Breast epithelium (tissue), 3 donors: Measurements from ENCODE around the gene NME9.

ENCODE experiments used
- POLR2AphosphoS5 ChIP-seq, 3 donors: sonication (generic); formaldehyde crosslinking; IDR thresholded peaks; one replicate each; pipeline ENCODE4 v1.6.1; 2017; ENCODE audit warnings: antibody characterized with exemption in 3 of 3
- TF ChIP-seq, protein P1 (sequence below), 3 donors: fragments of 450-650 bp; IDR thresholded peaks; one replicate each; pipeline ENCODE4 v1.5.1; 2016 to 2017; ENCODE audit warnings: antibody characterized with exemption in 3 of 3, mild to moderate bottlenecking in 3 of 3, moderate library complexity in 3 of 3

DNA sequence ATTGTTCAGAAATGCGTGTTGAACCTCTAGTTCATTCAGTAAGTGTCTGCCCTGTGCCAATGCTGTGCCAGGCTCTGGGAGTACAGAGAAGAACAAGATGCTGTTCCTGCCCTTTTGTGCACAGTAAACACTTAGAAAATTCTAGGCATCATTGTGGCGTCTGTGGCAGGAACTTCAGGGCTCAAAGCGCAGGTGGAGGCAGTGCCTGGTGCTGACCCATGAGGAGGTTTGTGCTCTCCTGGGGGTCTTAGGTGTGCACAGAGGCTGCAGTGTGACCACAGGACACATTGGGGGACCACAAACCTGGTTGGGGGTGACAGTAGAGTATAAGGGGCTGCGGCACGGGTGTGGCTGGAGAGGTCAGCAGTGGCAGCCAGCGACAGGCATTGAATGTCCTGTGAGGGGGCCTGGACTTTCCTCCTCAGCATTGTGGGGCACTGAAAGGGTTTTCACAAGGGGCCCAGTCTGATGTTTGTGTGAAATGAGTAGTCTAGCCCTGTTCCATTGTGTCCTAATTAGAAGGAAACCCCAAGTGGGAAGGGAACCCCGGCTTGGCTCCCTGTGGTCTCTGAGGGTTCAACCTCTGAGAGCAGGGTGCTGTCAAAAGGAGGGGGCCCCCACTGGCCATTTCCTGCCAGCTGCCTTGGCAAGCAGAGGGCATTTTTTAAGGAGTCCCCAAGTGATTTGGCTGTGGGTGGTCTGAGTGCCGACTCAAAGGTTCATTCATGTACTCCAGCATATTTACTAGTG lies 39.7 kb upstream of the NME9 start:
- TF ChIP-seq, protein P1, sequence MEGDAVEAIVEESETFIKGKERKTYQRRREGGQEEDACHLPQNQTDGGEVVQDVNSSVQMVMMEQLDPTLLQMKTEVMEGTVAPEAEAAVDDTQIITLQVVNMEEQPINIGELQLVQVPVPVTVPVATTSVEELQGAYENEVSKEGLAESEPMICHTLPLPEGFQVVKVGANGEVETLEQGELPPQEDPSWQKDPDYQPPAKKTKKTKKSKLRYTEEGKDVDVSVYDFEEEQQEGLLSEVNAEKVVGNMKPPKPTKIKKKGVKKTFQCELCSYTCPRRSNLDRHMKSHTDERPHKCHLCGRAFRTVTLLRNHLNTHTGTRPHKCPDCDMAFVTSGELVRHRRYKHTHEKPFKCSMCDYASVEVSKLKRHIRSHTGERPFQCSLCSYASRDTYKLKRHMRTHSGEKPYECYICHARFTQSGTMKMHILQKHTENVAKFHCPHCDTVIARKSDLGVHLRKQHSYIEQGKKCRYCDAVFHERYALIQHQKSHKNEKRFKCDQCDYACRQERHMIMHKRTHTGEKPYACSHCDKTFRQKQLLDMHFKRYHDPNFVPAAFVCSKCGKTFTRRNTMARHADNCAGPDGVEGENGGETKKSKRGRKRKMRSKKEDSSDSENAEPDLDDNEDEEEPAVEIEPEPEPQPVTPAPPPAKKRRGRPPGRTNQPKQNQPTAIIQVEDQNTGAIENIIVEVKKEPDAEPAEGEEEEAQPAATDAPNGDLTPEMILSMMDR (IDR thresholded peaks at IDR 0.05): no peak
- TF ChIP-seq POLR2AphosphoS5 (IDR thresholded peaks at IDR 0.05): no peak
